Caco-2 (cell line): ENCODE data around the gene CDHR4. TPM values are rescaled to one million over a fixed set of nuclear protein-coding genes. Genes with fewer than 3 reads are reported as not detected.

ENCODE experiments used
- BruUV-seq: library from RNA; stranded (reverse); fragments of 400-500 nt; replicated peaks from 2 replicates; lab custom pipeline; 2021; lab: Mats Ljungman, UMichigan
- CTCF ChIA-PET: fragments of 300-600 bp; sonication (Branson Sonifier 250); formaldehyde crosslinking; loops from one replicate; lab custom pipeline; 2022; ENCODE audit warnings: antibody characterized with exemption; lab: Charles Lee
- POLR2A ChIA-PET: fragments of 300-600 bp; sonication (Branson Sonifier 250); formaldehyde crosslinking; loops from one replicate; lab custom pipeline; 2022; ENCODE audit warnings: antibody characterized with exemption; lab: Charles Lee
- DNase-seq, 2 experiments: peaks; one replicate each; pipeline versions ENCODE4 v3.0.0 to v3.0.0-alpha.2; 2020 to 2022
- H3K27me3 ChIP-seq: replicated peaks from 2 replicates; pipeline ENCODE4 v1.6.0; 2011; ENCODE audit warnings: low read length; ENCODE audit not compliant: control insufficient read depth, insufficient read depth
- H3K36me3 ChIP-seq: 2 replicates; pipeline ENCODE4 v1.5.1; 2011; ENCODE audit warnings: low read length; ENCODE audit not compliant: control insufficient read depth, insufficient read depth
- H3K4me1 ChIP-seq: fragments of 250-450 bp; sonication (Bioruptor Pico); 2 replicates; pipeline ENCODE4 v1.5.1; 2020; ENCODE audit warnings: mild to moderate bottlenecking
- H3K4me3 ChIP-seq: 2 replicates; pipeline ENCODE4 v1.5.1; 2011; ENCODE audit warnings: low read depth, mild to moderate bottlenecking, control low read depth, low read length
- H3K9me3 ChIP-seq: fragments of 250-450 bp; sonication (Bioruptor Pico); 2 replicates; pipeline ENCODE4 v1.5.1; 2020; ENCODE audit warnings: mild to moderate bottlenecking, moderate library complexity
- H3K27ac Mint-ChIP-seq: one replicate; pipeline ENCODE4 v1.8.0; 2022; ENCODE audit warnings: mixed read lengths; ENCODE audit not compliant: unreplicated experiment
- H3K27me3 Mint-ChIP-seq: one replicate; pipeline ENCODE4 v1.8.0; 2022; ENCODE audit warnings: mixed read lengths; ENCODE audit not compliant: insufficient read depth, unreplicated experiment
- H3K36me3 Mint-ChIP-seq: one replicate; pipeline ENCODE4 v1.8.0; 2022; ENCODE audit warnings: mild to moderate bottlenecking, mixed read lengths; ENCODE audit not compliant: insufficient read depth, unreplicated experiment
- H3K4me1 Mint-ChIP-seq: one replicate; pipeline ENCODE4 v1.8.0; 2022; ENCODE audit warnings: low read depth, mixed read lengths; ENCODE audit not compliant: unreplicated experiment
- H3K4me3 Mint-ChIP-seq: one replicate; pipeline ENCODE4 v1.8.0; 2022; ENCODE audit warnings: mild to moderate bottlenecking, moderate library complexity, mixed read lengths; ENCODE audit not compliant: unreplicated experiment
- H3K9me3 Mint-ChIP-seq: one replicate; pipeline ENCODE4 v1.8.0; 2022; ENCODE audit warnings: mixed read lengths; ENCODE audit not compliant: unreplicated experiment
- CTCF ChIP-seq, 2 experiments: fragments of 200-600 bp in 1 of 2; IDR thresholded peaks; 1 replicate in 1 of 2; 2 replicates in 1 of 2; pipeline versions ENCODE4 v1.5.1 to v1.8.0; 2011 to 2022; ENCODE audit warnings: antibody characterized with exemption in 1 of 2, control low read depth in 1 of 2, inconsistent platforms in 1 of 2, low read depth in 1 of 2, low read length in 1 of 2, mild to moderate bottlenecking in 1 of 2, moderate library complexity in 1 of 2; ENCODE audit not compliant: insufficient read depth in 1 of 2, severe bottlenecking in 1 of 2, unreplicated experiment in 1 of 2
- intact Hi-C: fragments of 100-400 bp; cut with micrococcal nuclease; formaldehyde crosslinking; loops from one replicate; pipeline ENCODE4 v1.10.0; 2022; ENCODE audit not compliant: unreplicated experiment
- total RNA-seq: library from RNA; stranded (reverse); gene quantifications from 2 replicates; pipeline ENCODE4 v1.2.3, GENCODE V29; 2022

CDHR4 gene
- total RNA-seq, 1 experiment from 2014 or later = not detected

- H3K4me1 ChIP-seq = no peaks in the 10 kb centered on the region
- Mint-ChIP-seq H3K27ac (no peak overlapping the region), H3K36me3 (peaks cover 41% of the 10 kb centered on the region), H3K4me3 (no peak overlapping the region), H3K27me3 (no peaks in the 10 kb centered on the region), H3K9me3 (no peaks in the 10 kb centered on the region), H3K4me1 (no peaks in the 10 kb centered on the region)
- H3K4me3 ChIP-seq = no peak overlapping the region
- H3K27me3 ChIP-seq = no peaks in the 10 kb centered on the region
- no peaks in the 10 kb centered on the region; the same call in 1 of the 2 replicates for H3K36me3 ChIP-seq
- ChIA-PET CTCF (interaction anchor here (0.7 to 2.8 kb wide), 6 partner anchors 32 to 89 kb away, joined by 3 to 12 read pairs (median 4); partner anchors contain the start of genes INKA1 and MON1A), POLR2A (interaction anchor here (0.6 kb wide), 1 partner anchor 92 kb away, joined by 3 read pairs; no protein-coding TSS in a partner anchor)
- peak; percentile 52 to 54 for DNase-seq
- H3K9me3 ChIP-seq = no peaks in the 10 kb centered on the region
- BruUV-seq = no TSS peak
- intact Hi-C loops = loop anchor here (1.0 kb wide), 2 partner anchors 32 to 65 kb away; no protein-coding TSS in a partner anchor
- TF ChIP-seq CTCF (IDR thresholded peaks at IDR 0.05; ENCODE audit: insufficient read depth in 1 of 2, low read depth in 1 of 2, low read length in 1 of 2, severe bottlenecking in 1 of 2, unreplicated experiment in 1 of 2) = peak; percentile 46 to 57
Observed at GRCh38 chr3:49841126-49841696, 41.5 kb upstream of the CDHR4 start.

GRCh38 chr3:49840388-49840787 is 40.7 kb upstream of the CDHR4 start:
- POLR2A ChIA-PET = no interaction called here
- no peak for DNase-seq
- no peak overlapping the region for H3K27ac Mint-ChIP-seq

More at GRCh38 chr3:49840388-49840787, 40.7 kb upstream of the CDHR4 start:
- Histone ChIP-seq H3K27me3 (no peaks in the 10 kb centered on the region), H3K4me3 (no peak overlapping the region), H3K36me3 (no peaks in the 10 kb centered on the region; the same call in 1 of the 2 replicates), H3K9me3 (no peaks in the 10 kb centered on the region), H3K4me1 (no peaks in the 10 kb centered on the region)
- BruUV-seq = no TSS peak
- no peak overlapping the region for H3K4me3 Mint-ChIP-seq
- no peaks in the 10 kb centered on the region for H3K4me1 Mint-ChIP-seq
- H3K27me3 Mint-ChIP-seq = no peaks in the 10 kb centered on the region
- no peaks in the 10 kb centered on the region for H3K9me3 Mint-ChIP-seq
- CTCF ChIA-PET = interaction anchor here (1.3 to 2.8 kb wide), 3 partner anchors 37 to 68 kb away, joined by 4 to 24 read pairs (median 12); partner anchors contain the start of gene INKA1
- peaks cover 44% of the 10 kb centered on the region for H3K36me3 Mint-ChIP-seq
- TF ChIP-seq CTCF (IDR thresholded peaks at IDR 0.05; ENCODE audit: insufficient read depth in 1 of 2, low read depth in 1 of 2, low read length in 1 of 2, severe bottlenecking in 1 of 2, unreplicated experiment in 1 of 2) = no peak
- intact Hi-C loops = no loop called here
